Fibroblast of skin of right quadriceps (primary cell): Measurements from ENCODE around the gene PURA.
"Not testable (repeated sequence)": the region's sequence is repeated elsewhere in the genome, so short reads cannot be mapped to it uniquely, and the experiment has no call there.

Experiments used
- DNase-seq: peaks from one replicate; pipeline ENCODE4 v3.0.0-alpha.2; 2013

Gene PURA

DNA sequence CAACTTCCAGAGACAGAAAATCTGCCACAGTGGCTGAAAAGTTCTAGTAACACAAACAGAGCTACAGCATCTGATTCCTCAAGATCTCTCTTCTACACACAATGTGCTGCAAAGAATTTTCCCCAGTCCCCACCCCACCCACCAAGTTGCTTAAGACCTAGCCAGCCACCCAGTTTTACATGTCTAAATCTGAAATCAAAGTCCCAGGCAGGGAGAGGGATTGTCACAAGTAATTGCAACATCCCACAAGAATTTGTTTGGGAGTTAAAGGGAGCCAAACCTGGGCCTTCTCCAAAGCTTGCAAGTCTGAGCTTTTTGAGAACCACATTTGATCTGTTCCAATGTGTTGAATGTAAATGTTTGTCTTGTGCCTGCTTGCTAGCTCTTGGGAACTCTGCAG lies 27.3 kb downstream of the PURA start:
- peak; percentile 51 for DNase-seq

DNA sequence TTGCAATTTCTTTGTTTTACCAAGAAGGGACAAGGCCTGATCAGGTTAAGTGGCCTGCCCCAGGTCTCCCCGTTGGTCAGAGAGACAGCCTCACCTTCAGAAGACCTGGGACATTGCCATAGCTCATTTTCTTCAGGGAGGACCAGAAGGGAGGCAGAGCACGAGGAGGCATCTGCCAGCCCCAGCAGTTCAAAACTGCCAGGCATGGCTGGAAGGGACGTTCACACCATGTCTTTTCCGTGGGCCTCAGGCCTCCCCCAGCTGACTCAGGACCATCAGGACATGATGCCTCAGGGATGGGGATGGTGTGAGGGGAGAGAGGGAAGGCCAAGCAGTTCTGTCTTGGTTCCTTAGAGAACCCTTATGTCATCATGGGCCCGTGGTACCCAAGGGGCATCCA lies 28.3 kb downstream of the PURA start:
- no peak for DNase-seq

GRCh38 chr5:140142856-140143255 lies 28.9 kb downstream of the PURA start:
- DNase-seq: no peak

DNA sequence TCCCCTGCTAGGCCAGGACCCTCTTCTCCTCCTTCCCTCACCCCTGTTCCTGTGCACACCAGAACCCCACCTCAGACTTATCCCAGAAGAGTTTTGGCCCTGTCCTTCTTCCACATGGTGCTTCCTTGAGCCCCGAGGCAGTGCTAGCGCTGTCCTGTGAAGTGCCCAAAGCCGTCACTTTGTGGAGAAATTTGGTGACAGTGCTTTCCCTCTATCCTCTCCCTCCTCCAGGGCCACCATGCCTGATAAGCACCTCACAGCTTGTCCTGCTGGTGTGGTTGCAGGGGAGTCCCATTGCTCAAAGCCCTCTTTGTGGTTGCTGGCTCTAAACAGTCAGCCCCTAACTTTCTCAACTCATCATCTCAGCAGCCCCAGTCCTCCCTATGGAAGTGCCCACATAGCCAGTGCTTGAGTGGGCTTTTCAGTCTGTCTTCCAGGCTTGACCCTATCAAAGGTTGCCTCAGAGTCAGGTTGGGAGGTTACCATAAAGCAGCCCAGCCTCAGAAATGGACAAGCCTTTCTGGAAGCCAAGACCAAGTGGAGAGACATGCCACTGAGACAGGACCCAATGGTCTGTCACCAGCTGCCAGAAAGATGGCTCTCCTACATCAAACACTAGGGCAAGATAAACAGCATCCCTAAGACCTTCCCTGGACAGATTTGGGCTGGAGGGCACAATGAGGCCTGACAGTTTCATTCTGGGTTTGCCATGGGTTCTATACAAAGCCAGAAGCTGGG lies 29.8 kb downstream of the PURA start:
- no peak for DNase-seq

GRCh38 chr5:140145256-140145655 lies 31.3 kb downstream of the PURA start:
- DNase-seq: no peak

DNA sequence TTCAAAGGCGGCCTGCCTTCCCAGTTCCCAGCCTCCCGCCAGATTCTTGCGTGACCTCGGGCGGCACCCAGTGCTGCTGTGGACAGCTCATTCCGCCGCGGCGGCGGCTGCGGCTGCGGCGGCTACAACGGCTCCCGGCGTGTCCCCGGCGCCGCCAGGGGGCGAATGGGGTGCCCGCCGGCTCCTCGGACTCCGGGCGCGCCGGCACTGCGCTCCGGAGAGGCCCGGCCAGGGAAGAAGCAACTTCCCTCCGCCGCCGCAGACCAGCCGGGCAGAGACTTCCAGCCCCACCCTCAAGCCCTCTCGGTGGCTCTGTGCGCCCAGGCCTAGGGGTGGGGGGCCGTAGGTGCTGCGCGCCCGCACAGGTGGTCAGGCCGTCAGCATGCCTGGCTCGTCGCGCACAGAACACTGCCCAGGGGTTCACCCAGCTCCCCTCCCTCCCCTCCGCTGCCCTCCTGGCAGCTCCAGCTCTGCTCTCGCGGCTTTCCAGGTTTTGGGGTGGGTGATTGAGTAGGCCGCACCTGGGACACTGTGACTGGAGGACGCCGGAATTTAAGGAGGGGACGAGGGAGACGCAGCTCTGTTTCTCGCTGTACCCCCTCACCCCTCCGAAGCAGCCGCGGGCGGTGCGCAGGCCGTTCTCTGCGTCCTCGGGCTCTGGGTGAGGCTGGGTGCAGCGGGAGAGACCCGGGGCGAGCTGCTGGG lies 32.1 kb downstream of the PURA start:
- peak; percentile 65 for DNase-seq

GRCh38 chr5:140146523-140146842 lies 32.6 kb downstream of the PURA start:
- DNase-seq: no peak

DNA sequence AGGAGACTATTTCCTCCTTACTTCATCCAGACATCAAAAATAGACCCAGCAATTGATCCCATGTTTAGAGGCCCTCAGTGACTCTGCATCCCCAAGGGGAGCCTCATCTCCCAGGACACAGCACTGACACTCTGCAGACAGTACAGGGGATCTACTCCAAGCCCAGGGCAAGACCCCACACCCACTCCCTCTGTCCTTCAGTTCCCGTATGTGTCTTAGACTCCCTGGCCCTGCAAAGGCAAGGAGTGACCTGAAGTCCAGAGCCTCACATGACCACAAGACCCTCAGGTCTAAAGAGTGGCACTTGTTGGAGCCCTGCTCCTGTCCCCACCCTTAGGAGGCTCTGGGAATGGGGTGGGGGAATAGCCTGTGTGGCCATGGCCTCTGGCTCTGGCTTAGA lies 33.6 kb downstream of the PURA start:
- DNase-seq: no peak

DNA sequence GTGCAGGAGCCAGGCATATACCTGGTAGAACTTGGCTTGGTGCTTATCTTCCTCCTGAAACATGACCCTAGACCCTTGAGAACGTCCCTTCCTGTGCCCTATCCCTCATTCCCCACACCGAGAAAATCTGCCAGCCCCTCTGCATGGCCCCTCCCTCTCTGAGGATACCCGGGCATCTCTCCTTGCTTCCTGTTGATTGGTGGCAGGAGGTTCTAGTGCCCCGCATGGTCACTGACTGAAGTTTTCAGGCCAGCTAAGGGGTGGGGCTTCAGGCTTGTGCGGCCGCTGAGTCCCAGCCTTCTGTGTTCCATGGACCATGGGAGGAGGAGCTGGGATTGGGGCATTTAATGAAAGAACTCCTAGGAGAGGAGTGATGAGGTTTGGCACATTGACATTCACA lies 34.6 kb downstream of the PURA start:
- DNase-seq: no peak

GRCh38 chr5:140150201-140150600 lies 36.3 kb downstream of the PURA start:
- no peak for DNase-seq

GRCh38 chr5:140151144-140152021 lies 37.5 kb downstream of the PURA start:
- DNase-seq: no peak

DNA sequence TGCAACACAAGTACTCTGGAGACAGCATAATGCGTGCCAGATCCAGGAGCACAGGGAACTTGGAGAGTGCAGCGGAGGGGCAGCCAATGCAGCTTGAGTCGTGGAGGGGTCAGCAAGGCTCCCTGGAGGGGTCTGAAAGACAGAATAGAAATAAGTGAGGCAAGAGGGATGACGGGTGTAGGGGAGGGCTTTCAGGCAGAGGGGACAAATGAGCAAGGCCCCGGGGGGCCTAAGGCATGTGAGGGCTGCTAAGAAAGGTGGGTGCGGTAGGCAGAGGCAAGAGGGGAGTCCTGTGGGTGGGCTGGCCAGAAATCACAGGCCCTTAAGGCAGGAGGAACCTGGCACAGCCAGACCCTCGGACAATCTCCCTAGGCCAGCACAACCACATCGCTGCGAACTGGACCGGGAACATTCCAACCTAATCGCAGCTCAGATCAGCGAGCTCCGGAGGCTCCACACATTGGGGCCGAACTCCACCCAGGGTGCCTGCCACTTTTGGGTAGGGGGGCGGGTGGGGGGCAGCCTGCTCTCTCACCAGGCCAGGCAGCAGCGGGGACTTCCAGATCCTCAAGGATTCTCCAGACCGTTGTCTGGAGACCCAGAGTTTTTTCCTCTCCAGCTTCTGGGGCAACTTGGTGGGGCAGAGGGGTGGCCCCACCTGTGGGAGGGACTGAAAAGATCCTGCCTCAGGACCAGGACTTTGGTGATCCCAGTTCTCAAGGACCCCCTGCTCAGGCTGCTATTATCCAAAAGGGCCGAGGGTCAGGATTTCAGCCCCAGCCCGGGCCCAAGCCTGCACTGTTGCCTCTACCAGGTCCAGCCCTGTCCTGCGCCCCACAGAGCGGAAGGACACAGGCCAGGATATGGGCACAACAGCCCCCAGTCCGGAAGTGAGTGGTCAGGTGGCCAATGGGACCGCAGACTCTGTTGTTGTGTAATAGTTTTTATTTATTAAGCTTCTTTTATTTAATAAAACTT lies 38.4 kb downstream of the PURA start:
- DNase-seq: no peak

DNA sequence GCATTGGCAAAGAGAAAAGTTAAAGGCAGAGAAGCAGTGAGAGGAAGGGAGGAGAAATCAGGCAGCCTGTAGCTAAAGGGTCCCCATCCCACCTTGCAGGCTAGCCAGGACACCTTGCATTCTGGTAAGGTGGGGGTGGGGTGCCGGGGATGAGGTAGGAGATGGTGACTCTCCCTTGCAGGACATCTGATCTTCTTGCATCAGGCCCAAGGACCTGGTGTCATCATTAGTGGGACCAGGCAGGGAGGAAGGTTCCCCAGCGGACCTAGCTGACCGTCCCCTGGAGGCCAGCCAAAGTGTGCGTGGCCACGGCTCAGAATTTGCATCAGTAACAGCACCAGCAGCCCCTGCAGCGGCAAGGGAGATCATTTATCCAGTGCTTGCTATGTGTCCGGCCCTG lies 39.3 kb downstream of the PURA start:
- DNase-seq: no peak

DNA sequence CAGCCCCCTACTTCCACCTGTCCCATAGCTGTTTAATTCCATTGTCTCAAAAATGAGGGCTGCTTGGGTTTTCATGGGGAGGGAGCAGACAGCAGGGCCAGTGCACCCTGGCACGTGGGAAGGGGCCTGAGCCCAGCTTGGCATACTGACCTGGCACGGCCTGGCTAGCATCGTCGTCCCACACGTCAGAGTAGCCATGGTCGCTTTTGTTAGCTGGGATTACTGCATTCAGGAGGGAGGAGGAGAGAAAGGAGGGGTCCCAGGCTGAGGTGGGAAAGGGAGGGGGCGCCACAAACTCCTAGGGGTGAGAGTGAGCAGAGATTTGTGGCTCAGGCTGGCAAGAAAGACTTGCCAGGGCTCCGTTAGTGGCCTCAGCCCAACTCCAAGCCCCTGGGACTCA lies 40.0 kb downstream of the PURA start:
- DNase-seq: no peak

- DNase-seq: not testable (repeated sequence)
These were observed 40.9 kb downstream of the PURA start for GRCh38 chr5:140154710-140155381.

DNA sequence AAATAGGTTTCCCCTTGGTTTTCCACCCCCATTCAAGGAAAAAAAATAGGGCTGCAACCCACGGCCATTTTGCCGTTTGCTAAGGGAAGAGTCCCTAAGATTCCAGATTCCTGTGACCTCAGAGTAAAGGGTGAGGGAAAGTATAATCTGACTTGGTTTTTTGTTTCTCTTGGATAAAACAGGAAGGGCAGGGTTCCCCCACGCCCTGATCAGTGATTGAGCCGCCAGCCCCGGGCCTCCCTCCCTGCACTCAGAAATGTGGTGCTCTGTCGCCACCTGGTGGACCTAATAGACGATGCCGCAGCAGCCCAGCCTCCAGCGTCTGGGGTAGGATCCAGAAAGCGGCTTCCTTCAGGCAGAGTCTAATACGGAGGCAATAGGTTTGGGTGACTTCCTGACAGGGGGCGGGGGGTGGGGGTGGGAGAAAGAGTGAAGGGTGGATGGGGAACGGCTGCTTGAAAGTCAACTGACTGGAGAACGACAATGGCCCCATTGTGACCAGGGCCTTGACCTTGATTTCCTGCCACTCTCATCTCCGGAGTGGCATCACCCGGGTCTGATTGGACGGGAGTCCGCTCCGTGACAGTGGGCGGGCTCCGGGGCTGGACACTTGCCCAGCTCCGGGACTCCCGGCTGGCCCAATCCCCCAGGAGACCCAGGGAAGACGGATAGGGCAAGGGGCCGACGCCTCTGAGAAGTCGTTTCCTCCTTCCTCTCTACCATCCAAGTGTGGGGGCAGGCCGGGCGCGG lies 43.3 kb downstream of the PURA start:
- peak; percentile 75 for DNase-seq

- no peak for DNase-seq
These were observed 45.4 kb downstream of the PURA start for GRCh38 chr5:140159014-140159927.

DNA sequence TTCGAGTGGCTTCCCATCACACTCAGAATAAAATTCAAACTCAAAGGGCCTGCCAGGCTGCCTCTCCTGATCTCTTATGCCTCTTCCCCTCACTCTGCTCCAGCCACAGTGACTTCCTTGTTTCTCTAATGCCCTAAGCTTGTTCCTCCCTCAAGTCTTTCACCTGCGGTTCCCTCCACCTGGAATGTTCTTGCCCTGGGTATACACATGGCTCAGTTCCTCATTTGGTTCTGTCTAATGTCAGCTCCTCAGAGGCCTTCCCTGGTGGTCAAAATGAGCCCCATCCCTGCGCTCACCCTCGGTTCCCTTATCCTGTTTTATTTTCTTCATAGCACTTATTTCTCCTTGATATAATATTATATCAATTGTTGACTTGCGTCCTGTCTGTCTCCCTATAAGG lies 48.4 kb downstream of the PURA start:
- DNase-seq: no peak

- no peak for DNase-seq
These were observed 48.9 kb downstream of the PURA start for GRCh38 chr5:140162781-140163180.
